HCT116 (cell line): ENCODE measurements around the gene IQCM. TPM values are rescaled to one million over a fixed set of nuclear protein-coding genes. Genes with fewer than 3 reads are reported as not detected.

ENCODE experiments used
- ATAC-seq: fragments of 200-7000 bp; cut with Tn5 transposase; 2 replicates; pipeline ENCODE4 v1.9.1; 2020; ENCODE audit warnings: mild to moderate bottlenecking, moderate library complexity
- BruUV-seq: library from RNA; stranded (reverse); fragments of 400-500 nt; replicated peaks from 2 replicates; lab custom pipeline; 2021; lab: Mats Ljungman, UMichigan
- CTCF ChIA-PET: fragments of 300-600 bp; sonication (Branson Sonifier 250); formaldehyde crosslinking; loops from one replicate; lab custom pipeline; 2021; ENCODE audit warnings: antibody characterized with exemption; lab: Charles Lee
- POLR2A ChIA-PET: fragments of 300-600, 350-600 bp; sonication (Branson Sonifier 250); formaldehyde crosslinking; loops from one replicate; lab custom pipeline; 2021; ENCODE audit warnings: antibody characterized with exemption; lab: Charles Lee
- RAD21 ChIA-PET, 2 experiments: fragments of 300-600 bp; sonication (Branson Sonifier 250); formaldehyde crosslinking; loops; one replicate each; lab custom pipeline; 2023; ENCODE audit warnings: low total read pairs in 2 of 2; ENCODE audit not compliant: uncharacterized antibody in 2 of 2, unreplicated experiment in 2 of 2, low non-redundant PET in 1 of 2; lab: Charles Lee
- DNase-seq: peaks from one replicate; pipeline ENCODE4 v3.0.0-alpha.2; 2010; ENCODE audit warnings: low read depth, low spot score
- H2AFZ ChIP-seq: fragments of 200-600 bp; shearing (Covaris generic), sonication (generic); 2 replicates; pipeline ENCODE4 v1.6.1; 2017; ENCODE audit warnings: low read depth, mixed run types, mixed read lengths, antibody characterized with exemption, low read length; ENCODE audit not compliant: poor library complexity, severe bottlenecking
- H3K27ac ChIP-seq: 2 replicates; pipeline ENCODE4 v1.5.1; 2012; ENCODE audit warnings: low read depth, low read length
- H3K27me3 ChIP-seq: fragments of 200-600 bp; sonication (generic); 2 replicates; pipeline ENCODE4 v1.6.1; 2016; ENCODE audit warnings: mixed run types, low read length, mixed read lengths; ENCODE audit not compliant: insufficient read depth
- H3K36me3 ChIP-seq, 2 experiments: fragments of 200-500 bp in 1 of 2; fragments of 200-600 bp in 1 of 2; sonication (Bioruptor generic) in 1 of 2; sonication (generic) in 1 of 2; 2 replicates each; pipeline versions ENCODE4 v1.5.1 to v1.6.1; 2014 to 2016; ENCODE audit warnings: low read length in 2 of 2, inconsistent platforms in 1 of 2, mixed read lengths in 1 of 2, mixed run types in 1 of 2; ENCODE audit not compliant: insufficient read depth in 2 of 2, control insufficient read depth in 1 of 2
- H3K4me1 ChIP-seq, 2 experiments: fragments of 200-600 bp in 1 of 2; sonication (generic) in 1 of 2; 2 replicates each; pipeline versions ENCODE4 v1.5.1 to v1.6.1; 2012 to 2017; ENCODE audit warnings: low read length in 2 of 2, inconsistent platforms in 1 of 2, mild to moderate bottlenecking in 1 of 2, mixed read lengths in 1 of 2, mixed run types in 1 of 2, moderate library complexity in 1 of 2; ENCODE audit not compliant: insufficient read depth in 2 of 2, control insufficient read depth in 1 of 2
- H3K4me2 ChIP-seq: fragments of 200-600 bp; sonication (generic); 2 replicates; pipeline ENCODE4 v1.6.1; 2017; ENCODE audit warnings: mixed run types, low read length, mixed read lengths
- H3K4me3 ChIP-seq, 2 experiments: fragments of 200-600 bp in 1 of 2; sonication (generic) in 1 of 2; replicated peaks in 1 of 2; 2 replicates each; pipeline ENCODE4 v1.5.1; 2011 to 2016; ENCODE audit warnings: low read length in 2 of 2, control low read depth in 1 of 2, low read depth in 1 of 2, mild to moderate bottlenecking in 1 of 2, mixed read lengths in 1 of 2, mixed run types in 1 of 2
- H3K79me2 ChIP-seq: fragments of 200-600 bp; sonication (generic); 2 replicates; pipeline ENCODE4 v1.6.1; 2017; ENCODE audit warnings: mild to moderate bottlenecking, mixed run types, low read length, moderate library complexity, mixed read lengths; ENCODE audit not compliant: insufficient read depth
- H3K9ac ChIP-seq: fragments of 200-600 bp; sonication (generic); 2 replicates; pipeline ENCODE4 v1.6.1; 2016; ENCODE audit warnings: low read length, mixed read lengths
- H3K9me2 ChIP-seq: fragments of 200-600 bp; sonication (generic), shearing (Covaris generic); 2 replicates; pipeline ENCODE4 v1.6.1; 2017; ENCODE audit warnings: mixed run types, mild to moderate bottlenecking, moderate library complexity; ENCODE audit not compliant: insufficient read depth
- H3K9me3 ChIP-seq, 2 experiments: fragments of 200-500 bp in 1 of 2; fragments of 200-600 bp in 1 of 2; sonication (Bioruptor generic) in 1 of 2; sonication (generic) in 1 of 2; 2 replicates each; pipeline ENCODE4 v1.6.1; 2014 to 2017; ENCODE audit warnings: low read length in 2 of 2, mixed read lengths in 2 of 2, inconsistent platforms in 1 of 2, low read depth in 1 of 2, mild to moderate bottlenecking in 1 of 2, mixed run types in 1 of 2, moderate library complexity in 1 of 2; ENCODE audit not compliant: control insufficient read depth in 1 of 2, insufficient read depth in 1 of 2
- H4K20me1 ChIP-seq: fragments of 200-600 bp; sonication (generic), shearing (Covaris generic); 2 replicates; pipeline ENCODE4 v1.6.1; 2017; ENCODE audit warnings: mixed run types, mild to moderate bottlenecking, moderate library complexity; ENCODE audit not compliant: insufficient read depth
- CBX3 ChIP-seq: IDR thresholded peaks from 2 replicates; pipeline ENCODE4 v1.6.1; 2012; ENCODE audit warnings: low read depth
- CTCF ChIP-seq, 3 experiments: fragments of 200-600 bp in 1 of 3; sonication (generic) in 1 of 3; IDR thresholded peaks in 2 of 3; conservative IDR thresholded peaks in 1 of 3; 2 replicates each; pipeline ENCODE4 v1.5.1; 2012 to 2017; ENCODE audit warnings: low read depth in 2 of 3, low read length in 2 of 3, antibody characterized with exemption in 1 of 3, borderline replicate concordance in 1 of 3, control low read depth in 1 of 3, mild to moderate bottlenecking in 1 of 3, mixed read lengths in 1 of 3, mixed run types in 1 of 3, moderate library complexity in 1 of 3; ENCODE audit not compliant: insufficient read depth in 1 of 3
- EGR1 ChIP-seq: IDR thresholded peaks from 2 replicates; pipeline ENCODE4 v1.6.1; 2012; ENCODE audit warnings: low read depth
- ELF1 ChIP-seq: IDR thresholded peaks from 2 replicates; pipeline ENCODE4 v1.6.1; 2012; ENCODE audit warnings: low read depth, borderline replicate concordance
- EZH2 ChIP-seq: fragments of 200-600 bp; sonication (generic); IDR thresholded peaks from 2 replicates; pipeline ENCODE4 v1.6.1; 2017; ENCODE audit warnings: antibody characterized with exemption, mixed run types
- EZH2phosphoT487 ChIP-seq: fragments of 200-600 bp; IDR thresholded peaks from 2 replicates; pipeline ENCODE4 v1.6.1; 2018; ENCODE audit warnings: antibody characterized with exemption, borderline replicate concordance
- FOSL1 ChIP-seq: IDR thresholded peaks from 2 replicates; pipeline ENCODE4 v1.6.1; 2012; ENCODE audit warnings: low read depth
- JUND ChIP-seq: IDR thresholded peaks from 2 replicates; pipeline ENCODE4 v1.6.1; 2012
- MAX ChIP-seq: IDR thresholded peaks from 2 replicates; pipeline ENCODE4 v1.6.1; 2012
- POLR2A ChIP-seq: IDR thresholded peaks from 2 replicates; pipeline ENCODE4 v1.7.0; 2011; ENCODE audit warnings: borderline replicate concordance; ENCODE audit not compliant: insufficient read depth, insufficient read length; ENCODE audit errors: extremely low read depth
- POLR2AphosphoS5 ChIP-seq: IDR thresholded peaks from 2 replicates; pipeline ENCODE4 v1.6.1; 2011; ENCODE audit warnings: mild to moderate bottlenecking, low read depth, low read length, moderate library complexity
- RAD21 ChIP-seq: IDR thresholded peaks from 2 replicates; pipeline ENCODE4 v1.6.1; 2012; ENCODE audit warnings: low read depth, mild to moderate bottlenecking
- REST ChIP-seq: IDR thresholded peaks from 2 replicates; pipeline ENCODE4 v1.6.1; 2012; ENCODE audit warnings: low read depth
- SIN3A ChIP-seq: IDR thresholded peaks from 2 replicates; pipeline ENCODE4 v1.6.1; 2012; ENCODE audit warnings: low read depth
- YY1 ChIP-seq: IDR thresholded peaks from 2 replicates; pipeline ENCODE4 v1.6.1; 2011; ENCODE audit warnings: low read length, low read depth, moderate library complexity, mild to moderate bottlenecking; ENCODE audit not compliant: insufficient replicate concordance; ENCODE audit errors: extremely low read depth
- ZBTB33 ChIP-seq: IDR thresholded peaks from 2 replicates; pipeline ENCODE4 v1.6.1; 2011; ENCODE audit warnings: mild to moderate bottlenecking, low read length, moderate library complexity; ENCODE audit not compliant: insufficient replicate concordance; ENCODE audit errors: extremely low read depth
- ZFX ChIP-seq: fragments of 450-650 bp; IDR thresholded peaks from 2 replicates; pipeline ENCODE4 v1.6.1; 2017
- ZNF274 ChIP-seq: fragments of 200-500 bp; sonication (Bioruptor generic); IDR thresholded peaks from 2 replicates; pipeline ENCODE4 v1.6.1; 2014; ENCODE audit warnings: mild to moderate bottlenecking, low read depth, low read length, inconsistent platforms
- intact Hi-C: fragments of 100-400 bp; cut with micrococcal nuclease; formaldehyde crosslinking; loops from 2 replicates; pipeline ENCODE4 v1.10.0; 2022
- total RNA-seq: library from RNA; stranded (reverse); gene quantifications from one replicate; pipeline ENCODE4 v1.2.1, GENCODE V29; 2021; ENCODE audit not compliant: unreplicated experiment

Gene IQCM
- total RNA-seq, 1 experiment from 2014 or later = 0.20 TPM

- TF ChIP-seq YY1 (no peak), JUND (no peak), EZH2phosphoT487 (no peak)
- TF ChIP-seq, all 23 proteins: peak for 0
Observed at GRCh38 chr4:149701435-149702156, 114.0 kb downstream of the IQCM start (continued).

- no TSS peak for BruUV-seq
- no peaks in the 10 kb centered on the region for H3K36me3 ChIP-seq
- no peaks in the 10 kb centered on the region for H3K9me3 ChIP-seq
- DNase-seq (no peak), ATAC-seq (no peak)
- no peak overlapping the region for H3K4me3 ChIP-seq
- no peak overlapping the region for H3K4me2 ChIP-seq
- ChIA-PET CTCF (no interaction called here), POLR2A (no interaction called here), RAD21 (no interaction called here)
- intact Hi-C loops = no loop called here
- H3K9me2 ChIP-seq = no peaks in the 10 kb centered on the region
- no peaks in the 10 kb centered on the region for H3K27me3 ChIP-seq
- H3K27ac ChIP-seq = no peak overlapping the region
- no peaks in the 10 kb centered on the region for H3K79me2 ChIP-seq
- H2AFZ ChIP-seq = no peak overlapping the region
- H3K4me1 ChIP-seq = no peaks in the 10 kb centered on the region
- no peak overlapping the region for H3K9ac ChIP-seq
- H4K20me1 ChIP-seq = no peaks in the 10 kb centered on the region
- no peak for TF ChIP-seq EGR1
- TF ChIP-seq FOSL1 = no peak
- no peak for TF ChIP-seq ELF1
- no peak for TF ChIP-seq RAD21
- no peak for TF ChIP-seq EZH2
- TF ChIP-seq POLR2AphosphoS5 = no peak
- TF ChIP-seq ZFX = no peak
- TF ChIP-seq REST = no peak
- no peak for TF ChIP-seq MAX
- TF ChIP-seq POLR2A = no peak
- TF ChIP-seq YY1 = no peak
- no peak for TF ChIP-seq ZBTB33
- TF ChIP-seq EZH2phosphoT487 = no peak
- TF ChIP-seq SIN3A = no peak
- TF ChIP-seq CTCF (IDR thresholded peaks at IDR 0.05 in 2 of 3, conservative IDR thresholded peaks at IDR 0.05 in 1 of 3; ENCODE audit: borderline replicate concordance in 1 of 3, insufficient read depth in 1 of 3, low read depth in 2 of 3, low read length in 2 of 3) = no peak
- TF ChIP-seq CBX3 = no peak
- no peak for TF ChIP-seq JUND
- TF ChIP-seq ZNF274 = no peak
Observed at GRCh38 chr4:149700272-149700671, 115.4 kb downstream of the IQCM start.
